Upper lobe of left lung (tissue), 6 donors: ENCODE data around the gene TPRN. TPM values are rescaled to one million over a fixed set of nuclear protein-coding genes. Genes with fewer than 3 reads are reported as not detected.

Experiments
- ATAC-seq, 2 donors: fragments of 200-7000 bp; cut with Tn5 transposase; one replicate each; pipeline ENCODE4 v1.9.1; 2022; ENCODE audit warnings: mild to moderate bottlenecking in 2 of 2, moderate library complexity in 2 of 2; ENCODE audit not compliant: low FRiP score in 2 of 2
- DNase-seq, 2 donors: peaks; one replicate each; pipeline ENCODE4 v3.0.0-alpha.2; 2019 to 2020
- H3K27ac ChIP-seq, 4 donors: fragments of 200-600 bp; sonication (generic); one replicate each; pipeline ENCODE4 v1.5.1; 2016 to 2019
- H3K27me3 ChIP-seq, 4 donors: fragments of 200-600 bp; sonication (generic); one replicate each; pipeline ENCODE4 v1.5.1; 2017 to 2019
- H3K36me3 ChIP-seq, 4 donors: fragments of 200-600 bp; sonication (generic); one replicate each; pipeline ENCODE4 v1.5.1; 2016 to 2019
- H3K4me1 ChIP-seq, 4 donors: fragments of 200-600 bp; sonication (generic); one replicate each; pipeline ENCODE4 v1.5.1; 2018 to 2019
- H3K4me3 ChIP-seq, 4 donors: fragments of 200-600 bp; sonication (generic); one replicate each; pipeline ENCODE4 v1.5.1; 2017 to 2019; ENCODE audit warnings: mild to moderate bottlenecking in 2 of 4, moderate library complexity in 1 of 4
- H3K9me3 ChIP-seq, 4 donors: fragments of 200-600 bp; sonication (generic); one replicate each; pipeline ENCODE4 v1.5.1; 2018 to 2019
- EP300 ChIP-seq, 4 donors: sonication (generic); formaldehyde crosslinking; IDR thresholded peaks; one replicate each; pipeline ENCODE4 v1.5.1; 2017; ENCODE audit warnings: antibody characterized with exemption in 4 of 4, control low read depth in 2 of 4
- POLR2A ChIP-seq, 4 donors: fragments of 450-650 bp; IDR thresholded peaks; one replicate each; pipeline ENCODE4 v1.5.1; 2016 to 2017; ENCODE audit warnings: antibody characterized with exemption in 4 of 4, mild to moderate bottlenecking in 2 of 4
- POLR2AphosphoS5 ChIP-seq, 2 donors: sonication (generic); formaldehyde crosslinking; IDR thresholded peaks; one replicate each; pipeline ENCODE4 v1.5.1; 2017; ENCODE audit warnings: antibody characterized with exemption in 2 of 2
- WGBS, 2 donors: methylation state at CpG; one replicate each; pipeline ENCODE4 v1.1.5; 2017 to 2018; 5-methylcytosine and 5-hydroxymethylcytosine counted together
- total RNA-seq, 6 donors: library from RNA; depleted of rRNA in 4 of 6; stranded (reverse); fragments of >200 nt in 4 of 6; gene quantifications; one replicate each; pipeline versions ENCODE4 v1.1.0 to v1.2.1, GENCODE V29; 2016 to 2021
- TF ChIP-seq, protein P1 (sequence below), 6 experiments: fragments of 450-650 bp in 4 of 6; fragments of 200-600 bp in 2 of 6; sonication (generic) in 2 of 6; IDR thresholded peaks; one replicate each; pipeline ENCODE4 v1.5.1; 2016 to 2019; ENCODE audit warnings: antibody characterized with exemption in 6 of 6
- donor health status: DM: no; HTN: no; CAD: no; lungs with moderate emphysema.
- donor health status: DM: no; HTN: yes; CAD: no; lungs with severe emphysema.

TPRN gene
- total RNA-seq, 6 donors from 2014 or later, result 18.9 to 33.1 (median 27.1) TPM

GRCh38 chr9:137232101-137232500 lies 31.6 kb upstream of the TPRN start:
- 61 to 80% methylated on average over 2 to 10 of the region's 10 CpGs for WGBS, 2 donors
- DNase-seq (peak in 1 of 2 donors; percentile 56), ATAC-seq (no peak)
- no peak overlapping the region for H3K4me3 ChIP-seq
- no peaks in the 10 kb centered on the region for H3K9me3 ChIP-seq
- TF ChIP-seq POLR2AphosphoS5 (IDR thresholded peaks at IDR 0.05) (no peak), POLR2A (IDR thresholded peaks at IDR 0.05) (no peak), EP300 (IDR thresholded peaks at IDR 0.05) (no peak)
- TF ChIP-seq, protein P1, sequence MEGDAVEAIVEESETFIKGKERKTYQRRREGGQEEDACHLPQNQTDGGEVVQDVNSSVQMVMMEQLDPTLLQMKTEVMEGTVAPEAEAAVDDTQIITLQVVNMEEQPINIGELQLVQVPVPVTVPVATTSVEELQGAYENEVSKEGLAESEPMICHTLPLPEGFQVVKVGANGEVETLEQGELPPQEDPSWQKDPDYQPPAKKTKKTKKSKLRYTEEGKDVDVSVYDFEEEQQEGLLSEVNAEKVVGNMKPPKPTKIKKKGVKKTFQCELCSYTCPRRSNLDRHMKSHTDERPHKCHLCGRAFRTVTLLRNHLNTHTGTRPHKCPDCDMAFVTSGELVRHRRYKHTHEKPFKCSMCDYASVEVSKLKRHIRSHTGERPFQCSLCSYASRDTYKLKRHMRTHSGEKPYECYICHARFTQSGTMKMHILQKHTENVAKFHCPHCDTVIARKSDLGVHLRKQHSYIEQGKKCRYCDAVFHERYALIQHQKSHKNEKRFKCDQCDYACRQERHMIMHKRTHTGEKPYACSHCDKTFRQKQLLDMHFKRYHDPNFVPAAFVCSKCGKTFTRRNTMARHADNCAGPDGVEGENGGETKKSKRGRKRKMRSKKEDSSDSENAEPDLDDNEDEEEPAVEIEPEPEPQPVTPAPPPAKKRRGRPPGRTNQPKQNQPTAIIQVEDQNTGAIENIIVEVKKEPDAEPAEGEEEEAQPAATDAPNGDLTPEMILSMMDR (IDR thresholded peaks at IDR 0.05), result no peak
- H3K27me3 ChIP-seq, result peaks cover 0 to 34% (median 4%) of the 10 kb centered on the region in 4 donors
- H3K4me1 ChIP-seq, result peaks cover 14 to 31% (median 26%) of the 10 kb centered on the region in 4 donors
- H3K27ac ChIP-seq, result no peak overlapping the region
- no peaks in the 10 kb centered on the region for H3K36me3 ChIP-seq

DNA sequence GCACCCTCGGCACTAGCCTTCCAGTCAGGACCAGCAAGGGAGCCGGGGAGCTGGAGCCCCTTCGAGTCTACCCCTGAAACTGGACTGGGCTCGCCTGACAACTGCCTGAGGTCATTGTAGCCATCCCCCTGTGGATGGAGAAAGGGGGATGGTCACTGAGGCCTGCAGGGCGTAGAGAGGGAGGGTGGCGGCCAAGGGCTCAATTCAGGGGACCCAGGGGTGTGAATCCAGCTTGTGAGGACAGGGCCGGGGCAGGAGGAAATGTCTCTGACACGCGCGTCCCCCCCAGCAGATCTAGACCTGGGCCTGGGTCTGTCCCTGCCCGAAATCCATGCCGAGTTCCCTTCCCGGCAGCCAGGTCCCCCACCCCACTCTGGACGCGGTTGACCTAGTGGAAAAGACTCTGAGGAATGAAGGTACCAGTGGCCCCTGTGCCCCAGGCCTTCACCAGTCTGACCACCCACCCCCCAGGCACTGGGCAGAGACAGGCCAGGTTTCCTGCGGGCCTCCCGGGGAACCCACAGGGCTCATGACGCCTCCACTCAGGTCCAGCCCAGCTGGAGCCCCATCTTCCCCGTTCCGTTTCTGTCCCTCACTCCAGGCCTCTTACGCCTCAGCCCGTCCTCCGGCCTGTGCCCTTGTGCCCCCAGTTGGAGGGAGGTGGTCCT lies 31.0 kb upstream of the TPRN start:
- Histone ChIP-seq H3K27ac (no peak overlapping the region), H3K4me1 (peaks cover 8 to 31% (median 25%) of the 10 kb centered on the region in 4 donors), H3K36me3 (no peaks in the 10 kb centered on the region), H3K9me3 (no peaks in the 10 kb centered on the region), H3K27me3 (peaks cover 0 to 34% (median 4%) of the 10 kb centered on the region in 4 donors), H3K4me3 (no peak overlapping the region)
- ATAC-seq, result no peak
- DNase-seq, result peak in 1 of 2 donors; percentile 52
- 87 to 89% methylated on average over 15 to 19 of the region's 23 CpGs for WGBS, 2 donors
- no peak for TF ChIP-seq POLR2A (IDR thresholded peaks at IDR 0.05)
- TF ChIP-seq, protein P1 (IDR thresholded peaks at IDR 0.05), result no peak
- no peak for TF ChIP-seq POLR2AphosphoS5 (IDR thresholded peaks at IDR 0.05)
- TF ChIP-seq EP300 (IDR thresholded peaks at IDR 0.05), result no peak

- Histone ChIP-seq H3K27ac (no peak within 1 kb of the TSS), H3K4me3 (no peak within 1 kb of the TSS), H3K4me1 (peaks cover under 1 to 25% (median 19%) of the 10 kb centered on the region in 4 donors), H3K36me3 (no peaks in the 10 kb centered on the region), H3K9me3 (no peaks in the 10 kb centered on the region), H3K27me3 (peaks cover 0 to 34% (median 4%) of the 10 kb centered on the region in 4 donors)
- peak in 1 of 2 donors; percentile 63 for DNase-seq
- TF ChIP-seq EP300 (IDR thresholded peaks at IDR 0.05) (no peak), POLR2A (IDR thresholded peaks at IDR 0.05) (no peak), POLR2AphosphoS5 (IDR thresholded peaks at IDR 0.05) (no peak)
- TF ChIP-seq, protein P1 (IDR thresholded peaks at IDR 0.05), result no peak
- ATAC-seq, result no peak
- 65 to 69% methylated on average over 5 to 11 of the region's 14 CpGs for WGBS, 2 donors
These were observed 30.3 kb upstream of the TPRN start, which contains the start of gene SLC34A3 for GRCh38 chr9:137230705-137231371. SLC34A3 (plus strand) TSS chr9:137230901; CDS start chr9:137231703, 802 bp downstream.

GRCh38 chr9:137229903-137230704 lies 29.6 kb upstream of the TPRN start:
- no peaks in the 10 kb centered on the region for H3K36me3 ChIP-seq
- H3K27me3 ChIP-seq, result peaks cover 0 to 34% (median 4%) of the 10 kb centered on the region in 4 donors
- no peak overlapping the region for H3K4me3 ChIP-seq
- peaks cover 0 to 24% (median 17%) of the 10 kb centered on the region in 4 donors for H3K4me1 ChIP-seq
- WGBS, 2 donors, result 33 to 61% methylated on average over 3 to 26 of the region's 31 CpGs
- TF ChIP-seq POLR2A (IDR thresholded peaks at IDR 0.05) (no peak), POLR2AphosphoS5 (IDR thresholded peaks at IDR 0.05) (no peak), EP300 (IDR thresholded peaks at IDR 0.05) (no peak)
- TF ChIP-seq, protein P1 (IDR thresholded peaks at IDR 0.05), result no peak
- no peak overlapping the region for H3K27ac ChIP-seq
- no peak for ATAC-seq
- DNase-seq, result peak in 1 of 2 donors; percentile 81
- H3K9me3 ChIP-seq, result no peaks in the 10 kb centered on the region
